WTC11 (cell line): ENCODE measurements around the gene MID2. TPM values are rescaled to one million over a fixed set of nuclear protein-coding genes. Genes with fewer than 3 reads are reported as not detected.

Experiments used
- ATAC-seq: fragments of 200-7000 bp; cut with Tn5 transposase; 2 replicates; pipeline ENCODE4 v1.10.0; 2021; ENCODE audit warnings: mild to moderate bottlenecking, moderate library complexity
- CTCF ChIA-PET: fragments of 300-600 bp; sonication (Branson Sonifier 250); formaldehyde crosslinking; loops from one replicate; lab custom pipeline; 2021; ENCODE audit warnings: antibody characterized with exemption; lab: Charles Lee
- POLR2A ChIA-PET: fragments of 350-600 bp; sonication (Branson Sonifier 250); formaldehyde crosslinking; loops from one replicate; lab custom pipeline; 2021; ENCODE audit warnings: antibody characterized with exemption; lab: Charles Lee
- DNase-seq: peaks from one replicate; pipeline ENCODE4 v3.0.0; 2021; ENCODE audit warnings: low spot score
- H3K27ac Mint-ChIP-seq: 2 replicates; pipeline ENCODE4 v1.8.0; 2021; ENCODE audit warnings: mixed read lengths
- H3K27me3 Mint-ChIP-seq: 2 replicates; pipeline ENCODE4 v1.8.0; 2021; ENCODE audit warnings: low read depth, mild to moderate bottlenecking, moderate library complexity, mixed read lengths
- H3K36me3 Mint-ChIP-seq: 2 replicates; pipeline ENCODE4 v1.8.0; 2021; ENCODE audit warnings: mixed read lengths
- H3K4me1 Mint-ChIP-seq: 2 replicates; pipeline ENCODE4 v1.8.0; 2022; ENCODE audit warnings: mixed read lengths
- H3K4me3 Mint-ChIP-seq: 2 replicates; pipeline ENCODE4 v1.8.0; 2021; ENCODE audit warnings: mild to moderate bottlenecking, moderate library complexity, mixed read lengths
- H3K9me3 Mint-ChIP-seq: 2 replicates; pipeline ENCODE4 v1.8.0; 2021; ENCODE audit warnings: mixed read lengths
- ELF4 ChIP-seq: sonication (generic); formaldehyde crosslinking; IDR thresholded peaks from 2 replicates; pipeline ENCODE4 v1.8.1; 2022; ENCODE audit warnings: low read depth, mild to moderate bottlenecking, moderate library complexity, missing genetic modification reagents
- NR3C1 ChIP-seq: sonication (generic); formaldehyde crosslinking; conservative IDR thresholded peaks from 2 replicates; pipeline ENCODE4 v1.8.1; 2023; ENCODE audit warnings: low read depth, mild to moderate bottlenecking, missing genetic modification reagents
- ZNF423 ChIP-seq: fragments of 250-450 bp; sonication (Bioruptor Pico); IDR thresholded peaks from 2 replicates; pipeline ENCODE4 v2.1.2; 2022; ENCODE audit warnings: mild to moderate bottlenecking, moderate library complexity
- total RNA-seq: library from RNA; stranded (reverse); gene quantifications from 3 replicates; pipeline ENCODE4 v1.2.3, GENCODE V29; 2021
- TF ChIP-seq, protein P1 (sequence below): fragments of 200-600 bp; IDR thresholded peaks from 2 replicates; pipeline ENCODE4 v1.8.0; 2022; ENCODE audit warnings: antibody characterized with exemption
- TF ChIP-seq, protein P2 (sequence below): sonication (generic); formaldehyde crosslinking; IDR thresholded peaks from 2 replicates; pipeline ENCODE4 v1.8.0; 2023; ENCODE audit warnings: mild to moderate bottlenecking, missing genetic modification reagents
- TF ChIP-seq, protein P3 (sequence below): fragments of 250-450 bp; sonication (Bioruptor Pico); IDR thresholded peaks from 2 replicates; pipeline ENCODE4 v1.9.0; 2021; ENCODE audit warnings: mild to moderate bottlenecking
- TF ChIP-seq, protein P4 (sequence below): sonication (generic); formaldehyde crosslinking; IDR thresholded peaks from 2 replicates; pipeline ENCODE4 v1.8.0; 2022; ENCODE audit warnings: mild to moderate bottlenecking, missing genetic modification reagents
- TF ChIP-seq, protein P5 (sequence below): sonication (generic); formaldehyde crosslinking; IDR thresholded peaks from 2 replicates; pipeline ENCODE4 v1.8.1; 2023; ENCODE audit warnings: mild to moderate bottlenecking, missing genetic modification reagents
- TF ChIP-seq, protein P6 (sequence below): sonication (generic); formaldehyde crosslinking; IDR thresholded peaks from 2 replicates; pipeline ENCODE4 v1.8.1; 2022; ENCODE audit warnings: low read depth, missing genetic modification reagents, borderline replicate concordance
- TF ChIP-seq, protein P7 (sequence below): sonication (generic); formaldehyde crosslinking; IDR thresholded peaks from 2 replicates; pipeline ENCODE4 v1.8.0; 2022; ENCODE audit warnings: missing genetic modification reagents

Gene MID2
- total RNA-seq, 1 experiment from 2014 or later: 6.4 TPM

DNA sequence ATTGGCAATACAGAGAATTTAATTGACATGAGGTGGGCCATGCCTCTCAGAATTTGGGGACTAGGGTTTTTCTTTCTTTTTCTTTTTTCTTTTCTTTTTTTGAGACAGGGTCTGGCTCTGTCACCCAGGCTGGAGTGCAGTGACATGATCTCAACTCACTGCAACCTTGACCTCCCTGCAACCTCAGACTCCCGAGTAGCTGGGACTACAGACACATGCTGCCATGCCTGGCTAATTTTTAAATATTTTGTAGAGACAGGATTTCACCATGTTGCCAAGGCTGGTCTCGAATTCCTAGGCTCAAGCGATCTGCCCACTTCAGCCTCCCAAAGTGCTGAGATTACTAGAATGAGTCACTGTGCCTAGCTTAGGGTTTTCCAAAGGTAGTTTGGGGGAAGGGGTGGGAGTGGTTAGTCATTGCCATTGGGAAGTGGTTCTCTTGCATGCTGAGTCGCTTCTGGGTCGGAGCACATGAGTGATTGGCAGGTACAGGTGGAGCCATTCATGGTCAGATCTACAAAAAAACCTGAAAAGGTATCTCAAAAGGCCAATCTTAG lies 54.5 kb downstream of the MID2 start:
- H3K27ac Mint-ChIP-seq: no peak overlapping the region
- no peak for DNase-seq

DNA sequence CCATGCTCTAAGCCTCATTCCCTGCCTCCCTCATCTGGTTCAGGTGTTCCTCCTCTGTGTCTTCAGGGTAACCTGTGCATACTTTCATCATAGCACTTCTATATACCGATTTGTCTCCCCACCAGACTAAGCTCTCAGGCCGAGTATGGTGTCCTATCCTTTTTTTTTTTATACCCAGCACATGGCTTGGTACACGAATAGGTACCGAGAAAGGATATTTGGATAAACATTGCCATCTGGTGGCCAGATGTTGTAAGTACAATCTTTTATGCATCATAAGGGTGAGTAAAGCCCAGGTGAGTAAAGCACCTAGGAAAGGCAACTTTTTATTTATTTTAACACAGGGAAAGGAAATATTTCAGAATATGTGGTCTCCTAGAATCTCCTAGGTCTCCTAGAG lies 68.4 kb downstream of the MID2 start:
- peaks cover 21% of the 10 kb centered on the region for H3K4me1 Mint-ChIP-seq
- peaks cover 8% of the 10 kb centered on the region for H3K36me3 Mint-ChIP-seq
- ATAC-seq (peak; percentile 76), DNase-seq (no peak)
- H3K4me3 Mint-ChIP-seq: no peak overlapping the region
- TF ChIP-seq, protein P1, sequence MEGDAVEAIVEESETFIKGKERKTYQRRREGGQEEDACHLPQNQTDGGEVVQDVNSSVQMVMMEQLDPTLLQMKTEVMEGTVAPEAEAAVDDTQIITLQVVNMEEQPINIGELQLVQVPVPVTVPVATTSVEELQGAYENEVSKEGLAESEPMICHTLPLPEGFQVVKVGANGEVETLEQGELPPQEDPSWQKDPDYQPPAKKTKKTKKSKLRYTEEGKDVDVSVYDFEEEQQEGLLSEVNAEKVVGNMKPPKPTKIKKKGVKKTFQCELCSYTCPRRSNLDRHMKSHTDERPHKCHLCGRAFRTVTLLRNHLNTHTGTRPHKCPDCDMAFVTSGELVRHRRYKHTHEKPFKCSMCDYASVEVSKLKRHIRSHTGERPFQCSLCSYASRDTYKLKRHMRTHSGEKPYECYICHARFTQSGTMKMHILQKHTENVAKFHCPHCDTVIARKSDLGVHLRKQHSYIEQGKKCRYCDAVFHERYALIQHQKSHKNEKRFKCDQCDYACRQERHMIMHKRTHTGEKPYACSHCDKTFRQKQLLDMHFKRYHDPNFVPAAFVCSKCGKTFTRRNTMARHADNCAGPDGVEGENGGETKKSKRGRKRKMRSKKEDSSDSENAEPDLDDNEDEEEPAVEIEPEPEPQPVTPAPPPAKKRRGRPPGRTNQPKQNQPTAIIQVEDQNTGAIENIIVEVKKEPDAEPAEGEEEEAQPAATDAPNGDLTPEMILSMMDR: peak; percentile 36; the same call in 1 of the 2 replicates
- TF ChIP-seq, protein P2, sequence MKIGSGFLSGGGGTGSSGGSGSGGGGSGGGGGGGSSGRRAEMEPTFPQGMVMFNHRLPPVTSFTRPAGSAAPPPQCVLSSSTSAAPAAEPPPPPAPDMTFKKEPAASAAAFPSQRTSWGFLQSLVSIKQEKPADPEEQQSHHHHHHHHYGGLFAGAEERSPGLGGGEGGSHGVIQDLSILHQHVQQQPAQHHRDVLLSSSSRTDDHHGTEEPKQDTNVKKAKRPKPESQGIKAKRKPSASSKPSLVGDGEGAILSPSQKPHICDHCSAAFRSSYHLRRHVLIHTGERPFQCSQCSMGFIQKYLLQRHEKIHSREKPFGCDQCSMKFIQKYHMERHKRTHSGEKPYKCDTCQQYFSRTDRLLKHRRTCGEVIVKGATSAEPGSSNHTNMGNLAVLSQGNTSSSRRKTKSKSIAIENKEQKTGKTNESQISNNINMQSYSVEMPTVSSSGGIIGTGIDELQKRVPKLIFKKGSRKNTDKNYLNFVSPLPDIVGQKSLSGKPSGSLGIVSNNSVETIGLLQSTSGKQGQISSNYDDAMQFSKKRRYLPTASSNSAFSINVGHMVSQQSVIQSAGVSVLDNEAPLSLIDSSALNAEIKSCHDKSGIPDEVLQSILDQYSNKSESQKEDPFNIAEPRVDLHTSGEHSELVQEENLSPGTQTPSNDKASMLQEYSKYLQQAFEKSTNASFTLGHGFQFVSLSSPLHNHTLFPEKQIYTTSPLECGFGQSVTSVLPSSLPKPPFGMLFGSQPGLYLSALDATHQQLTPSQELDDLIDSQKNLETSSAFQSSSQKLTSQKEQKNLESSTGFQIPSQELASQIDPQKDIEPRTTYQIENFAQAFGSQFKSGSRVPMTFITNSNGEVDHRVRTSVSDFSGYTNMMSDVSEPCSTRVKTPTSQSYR (CRISPR knock-in tag): no peak
- H3K27me3 Mint-ChIP-seq: peaks cover 6% of the 10 kb centered on the region
- ChIA-PET CTCF (interaction anchor here (1.0 to 2.3 kb wide), 10 partner anchors 10 to 934 kb away, joined by 3 to 12 read pairs (median 4); partner anchors contain the start of genes NCBP2L and TSC22D3), POLR2A (no interaction called here)
- H3K27ac Mint-ChIP-seq: no peak overlapping the region
- H3K9me3 Mint-ChIP-seq: peaks cover 18% of the 10 kb centered on the region

More for the DNA sequence above, 54.5 kb downstream of the MID2 start:
- POLR2A ChIA-PET: no interaction called here
- peaks cover 8% of the 10 kb centered on the region; the same call in 1 of the 2 replicates for H3K4me1 Mint-ChIP-seq
- no peak for TF ChIP-seq NR3C1
- TF ChIP-seq, protein P3, sequence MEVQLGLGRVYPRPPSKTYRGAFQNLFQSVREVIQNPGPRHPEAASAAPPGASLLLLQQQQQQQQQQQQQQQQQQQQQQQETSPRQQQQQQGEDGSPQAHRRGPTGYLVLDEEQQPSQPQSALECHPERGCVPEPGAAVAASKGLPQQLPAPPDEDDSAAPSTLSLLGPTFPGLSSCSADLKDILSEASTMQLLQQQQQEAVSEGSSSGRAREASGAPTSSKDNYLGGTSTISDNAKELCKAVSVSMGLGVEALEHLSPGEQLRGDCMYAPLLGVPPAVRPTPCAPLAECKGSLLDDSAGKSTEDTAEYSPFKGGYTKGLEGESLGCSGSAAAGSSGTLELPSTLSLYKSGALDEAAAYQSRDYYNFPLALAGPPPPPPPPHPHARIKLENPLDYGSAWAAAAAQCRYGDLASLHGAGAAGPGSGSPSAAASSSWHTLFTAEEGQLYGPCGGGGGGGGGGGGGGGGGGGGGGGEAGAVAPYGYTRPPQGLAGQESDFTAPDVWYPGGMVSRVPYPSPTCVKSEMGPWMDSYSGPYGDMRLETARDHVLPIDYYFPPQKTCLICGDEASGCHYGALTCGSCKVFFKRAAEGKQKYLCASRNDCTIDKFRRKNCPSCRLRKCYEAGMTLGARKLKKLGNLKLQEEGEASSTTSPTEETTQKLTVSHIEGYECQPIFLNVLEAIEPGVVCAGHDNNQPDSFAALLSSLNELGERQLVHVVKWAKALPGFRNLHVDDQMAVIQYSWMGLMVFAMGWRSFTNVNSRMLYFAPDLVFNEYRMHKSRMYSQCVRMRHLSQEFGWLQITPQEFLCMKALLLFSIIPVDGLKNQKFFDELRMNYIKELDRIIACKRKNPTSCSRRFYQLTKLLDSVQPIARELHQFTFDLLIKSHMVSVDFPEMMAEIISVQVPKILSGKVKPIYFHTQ (CRISPR knock-in tag): no peak
- TF ChIP-seq, protein P4, sequence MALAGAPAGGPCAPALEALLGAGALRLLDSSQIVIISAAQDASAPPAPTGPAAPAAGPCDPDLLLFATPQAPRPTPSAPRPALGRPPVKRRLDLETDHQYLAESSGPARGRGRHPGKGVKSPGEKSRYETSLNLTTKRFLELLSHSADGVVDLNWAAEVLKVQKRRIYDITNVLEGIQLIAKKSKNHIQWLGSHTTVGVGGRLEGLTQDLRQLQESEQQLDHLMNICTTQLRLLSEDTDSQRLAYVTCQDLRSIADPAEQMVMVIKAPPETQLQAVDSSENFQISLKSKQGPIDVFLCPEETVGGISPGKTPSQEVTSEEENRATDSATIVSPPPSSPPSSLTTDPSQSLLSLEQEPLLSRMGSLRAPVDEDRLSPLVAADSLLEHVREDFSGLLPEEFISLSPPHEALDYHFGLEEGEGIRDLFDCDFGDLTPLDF (CRISPR knock-in tag): no peak
- TF ChIP-seq, protein P5, sequence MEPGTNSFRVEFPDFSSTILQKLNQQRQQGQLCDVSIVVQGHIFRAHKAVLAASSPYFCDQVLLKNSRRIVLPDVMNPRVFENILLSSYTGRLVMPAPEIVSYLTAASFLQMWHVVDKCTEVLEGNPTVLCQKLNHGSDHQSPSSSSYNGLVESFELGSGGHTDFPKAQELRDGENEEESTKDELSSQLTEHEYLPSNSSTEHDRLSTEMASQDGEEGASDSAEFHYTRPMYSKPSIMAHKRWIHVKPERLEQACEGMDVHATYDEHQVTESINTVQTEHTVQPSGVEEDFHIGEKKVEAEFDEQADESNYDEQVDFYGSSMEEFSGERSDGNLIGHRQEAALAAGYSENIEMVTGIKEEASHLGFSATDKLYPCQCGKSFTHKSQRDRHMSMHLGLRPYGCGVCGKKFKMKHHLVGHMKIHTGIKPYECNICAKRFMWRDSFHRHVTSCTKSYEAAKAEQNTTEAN (CRISPR knock-in tag): no peak
- TF ChIP-seq ELF4 (CRISPR knock-in tag): no peak
- CTCF ChIA-PET: interaction anchor here (1.4 kb wide), 1 partner anchor 226 kb away, joined by 4 read pairs; no protein-coding TSS in a partner anchor
- ATAC-seq: no peak
- H3K9me3 Mint-ChIP-seq: no peaks in the 10 kb centered on the region
- H3K36me3 Mint-ChIP-seq: 0 out of 2 replicates have a peak, but pooled peaks cover 3% of the 10 kb centered on the region
- no peaks in the 10 kb centered on the region for H3K27me3 Mint-ChIP-seq
- H3K4me3 Mint-ChIP-seq: no peak overlapping the region

DNA sequence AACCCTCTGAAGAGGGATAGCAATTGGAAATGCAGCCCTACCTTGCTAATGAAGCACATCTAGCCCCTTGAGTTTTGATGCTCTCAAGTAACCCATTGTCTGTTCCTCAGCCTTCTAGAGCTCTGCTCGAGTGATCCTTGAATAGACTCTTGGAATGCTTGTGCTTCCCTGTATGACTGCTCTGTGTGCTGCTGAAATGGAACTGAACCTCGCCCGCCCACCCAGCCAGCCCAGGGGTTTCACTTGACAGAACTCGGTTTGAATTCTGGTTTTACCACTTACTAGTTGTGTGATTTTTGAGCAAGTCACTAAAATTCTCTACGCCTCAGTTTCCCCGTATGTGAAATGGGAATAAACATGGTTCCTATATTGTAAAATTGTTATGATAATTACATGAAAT lies 77.1 kb downstream of the MID2 start:
- no peaks in the 10 kb centered on the region for H3K27me3 Mint-ChIP-seq
- no peak overlapping the region for H3K27ac Mint-ChIP-seq
- DNase-seq (no peak), ATAC-seq (no peak)
- H3K9me3 Mint-ChIP-seq: no peaks in the 10 kb centered on the region
- H3K4me3 Mint-ChIP-seq: no peak overlapping the region
- peaks cover 40% of the 10 kb centered on the region for H3K4me1 Mint-ChIP-seq
- no peaks in the 10 kb centered on the region for H3K36me3 Mint-ChIP-seq
- ChIA-PET POLR2A (interaction anchor here (0.5 kb wide), 1 partner anchor 227 kb away, joined by 6 read pairs; no protein-coding TSS in a partner anchor), CTCF (no interaction called here)
- TF ChIP-seq, protein P5 (CRISPR knock-in tag): no peak
- no peak for TF ChIP-seq ZNF423 (CRISPR knock-in tag)
- TF ChIP-seq, protein P6, sequence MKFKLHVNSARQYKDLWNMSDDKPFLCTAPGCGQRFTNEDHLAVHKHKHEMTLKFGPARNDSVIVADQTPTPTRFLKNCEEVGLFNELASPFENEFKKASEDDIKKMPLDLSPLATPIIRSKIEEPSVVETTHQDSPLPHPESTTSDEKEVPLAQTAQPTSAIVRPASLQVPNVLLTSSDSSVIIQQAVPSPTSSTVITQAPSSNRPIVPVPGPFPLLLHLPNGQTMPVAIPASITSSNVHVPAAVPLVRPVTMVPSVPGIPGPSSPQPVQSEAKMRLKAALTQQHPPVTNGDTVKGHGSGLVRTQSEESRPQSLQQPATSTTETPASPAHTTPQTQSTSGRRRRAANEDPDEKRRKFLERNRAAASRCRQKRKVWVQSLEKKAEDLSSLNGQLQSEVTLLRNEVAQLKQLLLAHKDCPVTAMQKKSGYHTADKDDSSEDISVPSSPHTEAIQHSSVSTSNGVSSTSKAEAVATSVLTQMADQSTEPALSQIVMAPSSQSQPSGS (CRISPR knock-in tag): no peak
- TF ChIP-seq, protein P7, sequence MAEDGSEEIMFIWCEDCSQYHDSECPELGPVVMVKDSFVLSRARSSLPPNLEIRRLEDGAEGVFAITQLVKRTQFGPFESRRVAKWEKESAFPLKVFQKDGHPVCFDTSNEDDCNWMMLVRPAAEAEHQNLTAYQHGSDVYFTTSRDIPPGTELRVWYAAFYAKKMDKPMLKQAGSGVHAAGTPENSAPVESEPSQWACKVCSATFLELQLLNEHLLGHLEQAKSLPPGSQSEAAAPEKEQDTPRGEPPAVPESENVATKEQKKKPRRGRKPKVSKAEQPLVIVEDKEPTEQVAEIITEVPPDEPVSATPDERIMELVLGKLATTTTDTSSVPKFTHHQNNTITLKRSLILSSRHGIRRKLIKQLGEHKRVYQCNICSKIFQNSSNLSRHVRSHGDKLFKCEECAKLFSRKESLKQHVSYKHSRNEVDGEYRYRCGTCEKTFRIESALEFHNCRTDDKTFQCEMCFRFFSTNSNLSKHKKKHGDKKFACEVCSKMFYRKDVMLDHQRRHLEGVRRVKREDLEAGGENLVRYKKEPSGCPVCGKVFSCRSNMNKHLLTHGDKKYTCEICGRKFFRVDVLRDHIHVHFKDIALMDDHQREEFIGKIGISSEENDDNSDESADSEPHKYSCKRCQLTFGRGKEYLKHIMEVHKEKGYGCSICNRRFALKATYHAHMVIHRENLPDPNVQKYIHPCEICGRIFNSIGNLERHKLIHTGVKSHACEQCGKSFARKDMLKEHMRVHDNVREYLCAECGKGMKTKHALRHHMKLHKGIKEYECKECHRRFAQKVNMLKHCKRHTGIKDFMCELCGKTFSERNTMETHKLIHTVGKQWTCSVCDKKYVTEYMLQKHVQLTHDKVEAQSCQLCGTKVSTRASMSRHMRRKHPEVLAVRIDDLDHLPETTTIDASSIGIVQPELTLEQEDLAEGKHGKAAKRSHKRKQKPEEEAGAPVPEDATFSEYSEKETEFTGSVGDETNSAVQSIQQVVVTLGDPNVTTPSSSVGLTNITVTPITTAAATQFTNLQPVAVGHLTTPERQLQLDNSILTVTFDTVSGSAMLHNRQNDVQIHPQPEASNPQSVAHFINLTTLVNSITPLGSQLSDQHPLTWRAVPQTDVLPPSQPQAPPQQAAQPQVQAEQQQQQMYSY: no peak
- TF ChIP-seq, protein P4 (CRISPR knock-in tag): no peak
